ENCODE data around the gene GGA3. TPM values are rescaled to one million over a fixed set of nuclear protein-coding genes. Genes with fewer than 3 reads are reported as not detected.
"Not testable (repeated sequence)": the region's sequence is repeated elsewhere in the genome, so short reads cannot be mapped to it uniquely, and the experiment has no call there.

The GGA3 gene
- total RNA-seq, 1 experiment from 2014 or later = 61.6 TPM

- H3K27me3 ChIP-seq (ENCODE audit: control insufficient read depth, insufficient read depth, low read length) = no peaks in the 10 kb centered on the region
- TF ChIP-seq, protein P1, sequence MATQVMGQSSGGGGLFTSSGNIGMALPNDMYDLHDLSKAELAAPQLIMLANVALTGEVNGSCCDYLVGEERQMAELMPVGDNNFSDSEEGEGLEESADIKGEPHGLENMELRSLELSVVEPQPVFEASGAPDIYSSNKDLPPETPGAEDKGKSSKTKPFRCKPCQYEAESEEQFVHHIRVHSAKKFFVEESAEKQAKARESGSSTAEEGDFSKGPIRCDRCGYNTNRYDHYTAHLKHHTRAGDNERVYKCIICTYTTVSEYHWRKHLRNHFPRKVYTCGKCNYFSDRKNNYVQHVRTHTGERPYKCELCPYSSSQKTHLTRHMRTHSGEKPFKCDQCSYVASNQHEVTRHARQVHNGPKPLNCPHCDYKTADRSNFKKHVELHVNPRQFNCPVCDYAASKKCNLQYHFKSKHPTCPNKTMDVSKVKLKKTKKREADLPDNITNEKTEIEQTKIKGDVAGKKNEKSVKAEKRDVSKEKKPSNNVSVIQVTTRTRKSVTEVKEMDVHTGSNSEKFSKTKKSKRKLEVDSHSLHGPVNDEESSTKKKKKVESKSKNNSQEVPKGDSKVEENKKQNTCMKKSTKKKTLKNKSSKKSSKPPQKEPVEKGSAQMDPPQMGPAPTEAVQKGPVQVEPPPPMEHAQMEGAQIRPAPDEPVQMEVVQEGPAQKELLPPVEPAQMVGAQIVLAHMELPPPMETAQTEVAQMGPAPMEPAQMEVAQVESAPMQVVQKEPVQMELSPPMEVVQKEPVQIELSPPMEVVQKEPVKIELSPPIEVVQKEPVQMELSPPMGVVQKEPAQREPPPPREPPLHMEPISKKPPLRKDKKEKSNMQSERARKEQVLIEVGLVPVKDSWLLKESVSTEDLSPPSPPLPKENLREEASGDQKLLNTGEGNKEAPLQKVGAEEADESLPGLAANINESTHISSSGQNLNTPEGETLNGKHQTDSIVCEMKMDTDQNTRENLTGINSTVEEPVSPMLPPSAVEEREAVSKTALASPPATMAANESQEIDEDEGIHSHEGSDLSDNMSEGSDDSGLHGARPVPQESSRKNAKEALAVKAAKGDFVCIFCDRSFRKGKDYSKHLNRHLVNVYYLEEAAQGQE (IDR thresholded peaks at IDR 0.05; ENCODE audit: insufficient read depth in 1 of 2, low read depth in 2 of 2, low read length in 1 of 2) = no peak
- TF ChIP-seq POLR2AphosphoS5 (IDR thresholded peaks at IDR 0.05; ENCODE audit: low read depth, low read length) (no peak), CTCF (IDR thresholded peaks at IDR 0.05) (no peak), TCF7L2 (IDR thresholded peaks at IDR 0.05; ENCODE audit: low read depth, low read length) (no peak), SIN3A (IDR thresholded peaks at IDR 0.05; ENCODE audit: borderline replicate concordance, insufficient read depth, low read depth, low read length) (no peak)
- POLR2A ChIA-PET = no interaction called here
- no peaks in the 10 kb centered on the region for H3K9me3 ChIP-seq (ENCODE audit: control insufficient read depth, insufficient read depth, low read depth, low read length)
- BruUV-seq (replicated peaks) = no TSS peak
- ATAC-seq = no peak
- H3K4me1 ChIP-seq (ENCODE audit: control insufficient read depth, insufficient read depth, low read length) = no peaks in the 10 kb centered on the region
- intact Hi-C loops (cut with micrococcal nuclease; ENCODE audit: unreplicated experiment) = no loop called here
- in situ Hi-C loops (cut with HindIII; ENCODE audit: low pct_unique_long_range_greater_than_20kb, low sequenced_read_pairs) = no loop called here
- no peak overlapping the region for H3K4me3 ChIP-seq (ENCODE audit: low read depth in 2 of 2, low read length in 2 of 2)
- CTCF ChIA-PET = no interaction called here
- H3K27ac ChIP-seq (ENCODE audit: low read length) = no peak overlapping the region
- peaks cover 16% of the 10 kb centered on the region for H3K36me3 ChIP-seq (ENCODE audit: control insufficient read depth, insufficient read depth, low read length)
- DNase-seq (ENCODE audit: low read depth, low spot score) = no peak
Measured at GRCh38 chr17:75208161-75208560, 53.2 kb downstream of the GGA3 start.

DNA sequence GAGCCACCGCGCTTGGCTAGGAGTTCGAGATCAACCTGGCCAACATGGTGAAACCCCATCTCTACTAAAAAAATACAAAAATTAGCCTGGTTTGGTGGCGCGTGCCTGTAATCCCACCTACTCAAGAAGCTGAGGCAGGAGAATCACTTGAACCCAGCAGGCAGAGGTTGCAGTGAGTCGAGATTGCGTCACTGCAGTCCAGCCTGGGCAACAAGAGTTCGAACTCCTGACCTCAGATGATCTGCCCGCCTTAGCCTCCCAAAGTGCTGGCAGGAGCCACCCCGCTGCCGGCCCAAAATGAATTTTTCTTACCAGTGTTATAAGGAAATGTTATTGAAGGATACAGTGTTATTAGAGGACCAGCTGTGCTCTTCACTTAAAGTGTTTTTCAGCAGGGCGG lies 53.6 kb downstream of the GGA3 start:
- no peak for TF ChIP-seq POLR2AphosphoS5 (IDR thresholded peaks at IDR 0.05; ENCODE audit: low read depth, low read length)
- TF ChIP-seq SIN3A (IDR thresholded peaks at IDR 0.05; ENCODE audit: borderline replicate concordance, insufficient read depth, low read depth, low read length) = no peak
- TF ChIP-seq CTCF (IDR thresholded peaks at IDR 0.05) = no peak
- TF ChIP-seq TCF7L2 (IDR thresholded peaks at IDR 0.05; ENCODE audit: low read depth, low read length) = no peak
- TF ChIP-seq, protein P1 (IDR thresholded peaks at IDR 0.05; ENCODE audit: insufficient read depth in 1 of 2, low read depth in 2 of 2, low read length in 1 of 2) = no peak
- Histone ChIP-seq H3K27ac (ENCODE audit: low read length) (no peak overlapping the region), H3K4me3 (ENCODE audit: low read depth in 2 of 2, low read length in 2 of 2) (no peak overlapping the region), H3K9me3 (ENCODE audit: control insufficient read depth, insufficient read depth, low read depth, low read length) (no peaks in the 10 kb centered on the region), H3K36me3 (ENCODE audit: control insufficient read depth, insufficient read depth, low read length) (peaks cover 16% of the 10 kb centered on the region), H3K27me3 (ENCODE audit: control insufficient read depth, insufficient read depth, low read length) (no peaks in the 10 kb centered on the region), H3K4me1 (ENCODE audit: control insufficient read depth, insufficient read depth, low read length) (no peaks in the 10 kb centered on the region)
- in situ Hi-C loops (cut with HindIII; ENCODE audit: low pct_unique_long_range_greater_than_20kb, low sequenced_read_pairs) = no loop called here
- ChIA-PET CTCF (no interaction called here), POLR2A (interaction anchor here (0.6 kb wide), 1 partner anchor 50 kb away, joined by 6 read pairs; no protein-coding TSS in a partner anchor)
- no peak for ATAC-seq
- DNase-seq (ENCODE audit: low read depth, low spot score) = no peak
- intact Hi-C loops (cut with micrococcal nuclease; ENCODE audit: unreplicated experiment) = no loop called here
- no TSS peak for BruUV-seq (replicated peaks)

GRCh38 chr17:75207050-75207407 lies 54.4 kb downstream of the GGA3 start:
- DNase-seq (ENCODE audit: low read depth, low spot score); intact Hi-C loops (cut with micrococcal nuclease; ENCODE audit: unreplicated experiment); H3K9me3 ChIP-seq (ENCODE audit: control insufficient read depth, insufficient read depth, low read depth, low read length); BruUV-seq (replicated peaks); H3K27me3 ChIP-seq (ENCODE audit: control insufficient read depth, insufficient read depth, low read length); in situ Hi-C loops (cut with HindIII; ENCODE audit: low pct_unique_long_range_greater_than_20kb, low sequenced_read_pairs); H3K4me1 ChIP-seq (ENCODE audit: control insufficient read depth, insufficient read depth, low read length); CTCF ChIA-PET; ATAC-seq: not testable (repeated sequence)
- Histone ChIP-seq H3K36me3 (ENCODE audit: control insufficient read depth, insufficient read depth, low read length) (peaks cover 16% of the 10 kb centered on the region), H3K4me3 (ENCODE audit: low read depth in 2 of 2, low read length in 2 of 2) (peak overlapping the region; percentile 89 to 95), H3K27ac (ENCODE audit: low read length) (peak overlapping the region; percentile 95)
- POLR2A ChIA-PET = interaction anchor here (0.6 kb wide), 2 partner anchors 35 to 54 kb away, joined by 3 to 4 read pairs; no protein-coding TSS in a partner anchor

Data from Panc1 (cell line).